PFSK-1 (cell line): Measurements from ENCODE around the gene ATP6AP1.

Source experiments
- POLR2AphosphoS5 ChIP-seq: IDR thresholded peaks from 2 replicates; pipeline ENCODE4 v1.6.1; 2012; ENCODE audit warnings: low read depth, mild to moderate bottlenecking, control low read depth, low read length, moderate library complexity
- TAF1 ChIP-seq: IDR thresholded peaks from 2 replicates; pipeline ENCODE4 v1.6.1; 2012; ENCODE audit warnings: low read length, control low read depth, borderline replicate concordance; ENCODE audit not compliant: insufficient read depth
- TF ChIP-seq, protein P1 (sequence below), 2 experiments: IDR thresholded peaks; 2 replicates each; pipeline versions ENCODE4 v1.6.1 to v1.8.0; 2011 to 2012; ENCODE audit warnings: low read depth in 2 of 2, low read length in 2 of 2, control low read depth in 1 of 2, inconsistent platforms in 1 of 2, mild to moderate bottlenecking in 1 of 2, moderate library complexity in 1 of 2; ENCODE audit not compliant: insufficient read depth in 1 of 2

DNA sequence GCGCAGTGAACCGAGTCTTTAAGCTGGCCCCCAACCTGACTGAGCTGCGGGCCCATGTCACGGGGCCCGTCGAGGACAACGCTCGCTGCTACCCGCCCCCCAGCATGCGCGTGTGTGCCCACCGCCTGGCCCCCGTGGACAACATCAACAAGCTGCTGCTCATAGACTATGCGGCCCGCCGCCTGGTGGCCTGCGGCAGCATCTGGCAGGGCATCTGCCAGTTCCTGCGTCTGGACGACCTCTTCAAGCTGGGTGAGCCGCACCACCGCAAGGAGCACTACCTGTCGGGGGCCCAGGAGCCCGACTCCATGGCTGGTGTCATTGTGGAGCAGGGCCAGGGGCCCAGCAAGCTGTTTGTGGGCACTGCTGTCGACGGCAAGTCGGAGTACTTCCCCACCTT is 31.8 kb downstream of the ATP6AP1 start:
- TF ChIP-seq TAF1: no peak
- TF ChIP-seq, protein P1, sequence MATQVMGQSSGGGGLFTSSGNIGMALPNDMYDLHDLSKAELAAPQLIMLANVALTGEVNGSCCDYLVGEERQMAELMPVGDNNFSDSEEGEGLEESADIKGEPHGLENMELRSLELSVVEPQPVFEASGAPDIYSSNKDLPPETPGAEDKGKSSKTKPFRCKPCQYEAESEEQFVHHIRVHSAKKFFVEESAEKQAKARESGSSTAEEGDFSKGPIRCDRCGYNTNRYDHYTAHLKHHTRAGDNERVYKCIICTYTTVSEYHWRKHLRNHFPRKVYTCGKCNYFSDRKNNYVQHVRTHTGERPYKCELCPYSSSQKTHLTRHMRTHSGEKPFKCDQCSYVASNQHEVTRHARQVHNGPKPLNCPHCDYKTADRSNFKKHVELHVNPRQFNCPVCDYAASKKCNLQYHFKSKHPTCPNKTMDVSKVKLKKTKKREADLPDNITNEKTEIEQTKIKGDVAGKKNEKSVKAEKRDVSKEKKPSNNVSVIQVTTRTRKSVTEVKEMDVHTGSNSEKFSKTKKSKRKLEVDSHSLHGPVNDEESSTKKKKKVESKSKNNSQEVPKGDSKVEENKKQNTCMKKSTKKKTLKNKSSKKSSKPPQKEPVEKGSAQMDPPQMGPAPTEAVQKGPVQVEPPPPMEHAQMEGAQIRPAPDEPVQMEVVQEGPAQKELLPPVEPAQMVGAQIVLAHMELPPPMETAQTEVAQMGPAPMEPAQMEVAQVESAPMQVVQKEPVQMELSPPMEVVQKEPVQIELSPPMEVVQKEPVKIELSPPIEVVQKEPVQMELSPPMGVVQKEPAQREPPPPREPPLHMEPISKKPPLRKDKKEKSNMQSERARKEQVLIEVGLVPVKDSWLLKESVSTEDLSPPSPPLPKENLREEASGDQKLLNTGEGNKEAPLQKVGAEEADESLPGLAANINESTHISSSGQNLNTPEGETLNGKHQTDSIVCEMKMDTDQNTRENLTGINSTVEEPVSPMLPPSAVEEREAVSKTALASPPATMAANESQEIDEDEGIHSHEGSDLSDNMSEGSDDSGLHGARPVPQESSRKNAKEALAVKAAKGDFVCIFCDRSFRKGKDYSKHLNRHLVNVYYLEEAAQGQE (IDR thresholded peaks at IDR 0.05; ENCODE audit: insufficient read depth in 1 of 2, low read depth in 2 of 2, low read length in 2 of 2): no peak
- no peak for TF ChIP-seq POLR2AphosphoS5
